ENCODE data around the gene ZNF529. TPM values are rescaled to one million over a fixed set of nuclear protein-coding genes. Genes with fewer than 3 reads are reported as not detected.
A peak's percentile ranks its signal among the peaks of the same experiment; 100 is the strongest.

ZNF529 gene
- total and polyA plus RNA-seq, 2 of the 13 experiments (the other 11 are each of a cell fraction or from before 2014, with no cell fraction given) = 9.3 to 10.6 TPM

GRCh38 chr19:36573020-36573894, at the start of gene ZNF529 (continued):
- TF ChIP-seq, protein P1, sequence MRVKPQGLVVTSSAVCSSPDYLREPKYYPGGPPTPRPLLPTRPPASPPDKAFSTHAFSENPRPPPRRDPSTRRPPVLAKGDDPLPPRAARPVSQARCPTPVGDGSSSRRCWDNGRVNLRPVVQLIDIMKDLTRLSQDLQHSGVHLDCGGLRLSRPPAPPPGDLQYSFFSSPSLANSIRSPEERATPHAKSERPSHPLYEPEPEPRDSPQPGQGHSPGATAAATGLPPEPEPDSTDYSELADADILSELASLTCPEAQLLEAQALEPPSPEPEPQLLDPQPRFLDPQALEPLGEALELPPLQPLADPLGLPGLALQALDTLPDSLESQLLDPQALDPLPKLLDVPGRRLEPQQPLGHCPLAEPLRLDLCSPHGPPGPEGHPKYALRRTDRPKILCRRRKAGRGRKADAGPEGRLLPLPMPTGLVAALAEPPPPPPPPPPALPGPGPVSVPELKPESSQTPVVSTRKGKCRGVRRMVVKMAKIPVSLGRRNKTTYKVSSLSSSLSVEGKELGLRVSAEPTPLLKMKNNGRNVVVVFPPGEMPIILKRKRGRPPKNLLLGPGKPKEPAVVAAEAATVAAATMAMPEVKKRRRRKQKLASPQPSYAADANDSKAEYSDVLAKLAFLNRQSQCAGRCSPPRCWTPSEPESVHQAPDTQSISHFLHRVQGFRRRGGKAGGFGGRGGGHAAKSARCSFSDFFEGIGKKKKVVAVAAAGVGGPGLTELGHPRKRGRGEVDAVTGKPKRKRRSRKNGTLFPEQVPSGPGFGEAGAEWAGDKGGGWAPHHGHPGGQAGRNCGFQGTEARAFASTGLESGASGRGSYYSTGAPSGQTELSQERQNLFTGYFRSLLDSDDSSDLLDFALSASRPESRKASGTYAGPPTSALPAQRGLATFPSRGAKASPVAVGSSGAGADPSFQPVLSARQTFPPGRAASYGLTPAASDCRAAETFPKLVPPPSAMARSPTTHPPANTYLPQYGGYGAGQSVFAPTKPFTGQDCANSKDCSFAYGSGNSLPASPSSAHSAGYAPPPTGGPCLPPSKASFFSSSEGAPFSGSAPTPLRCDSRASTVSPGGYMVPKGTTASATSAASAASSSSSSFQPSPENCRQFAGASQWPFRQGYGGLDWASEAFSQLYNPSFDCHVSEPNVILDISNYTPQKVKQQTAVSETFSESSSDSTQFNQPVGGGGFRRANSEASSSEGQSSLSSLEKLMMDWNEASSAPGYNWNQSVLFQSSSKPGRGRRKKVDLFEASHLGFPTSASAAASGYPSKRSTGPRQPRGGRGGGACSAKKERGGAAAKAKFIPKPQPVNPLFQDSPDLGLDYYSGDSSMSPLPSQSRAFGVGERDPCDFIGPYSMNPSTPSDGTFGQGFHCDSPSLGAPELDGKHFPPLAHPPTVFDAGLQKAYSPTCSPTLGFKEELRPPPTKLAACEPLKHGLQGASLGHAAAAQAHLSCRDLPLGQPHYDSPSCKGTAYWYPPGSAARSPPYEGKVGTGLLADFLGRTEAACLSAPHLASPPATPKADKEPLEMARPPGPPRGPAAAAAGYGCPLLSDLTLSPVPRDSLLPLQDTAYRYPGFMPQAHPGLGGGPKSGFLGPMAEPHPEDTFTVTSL (CRISPR knock-in tag; IDR thresholded peaks at IDR 0.05; ENCODE audit: borderline replicate concordance) = no peak
- no peak for TF ChIP-seq ATRX (CRISPR knock-in tag; IDR thresholded peaks at IDR 0.05; ENCODE audit: borderline replicate concordance)
- TF ChIP-seq SALL1 (CRISPR knock-in tag; IDR thresholded peaks at IDR 0.05) = peak; percentile 87
- peak; percentile 95; the same call in 1 of the 2 replicates for TF ChIP-seq MXD1 (CRISPR knock-in tag; IDR thresholded peaks at IDR 0.05)
- no peak for TF ChIP-seq ZNF292 (CRISPR knock-in tag; IDR thresholded peaks at IDR 0.05; ENCODE audit: borderline replicate concordance, low read depth)
- peak; percentile 95 for TF ChIP-seq ZNF574 (CRISPR knock-in tag; IDR thresholded peaks at IDR 0.05)
- no peak for TF ChIP-seq ZNF841 (CRISPR knock-in tag; IDR thresholded peaks at IDR 0.05; ENCODE audit: borderline replicate concordance)
- TF ChIP-seq TRIM22 (IDR thresholded peaks at IDR 0.05) = no peak
- peak; percentile 50; the same call in 1 of the 2 replicates for TF ChIP-seq SRY (CRISPR knock-in tag; IDR thresholded peaks at IDR 0.05)
- no peak for TF ChIP-seq ZNF557 (CRISPR knock-in tag; IDR thresholded peaks at IDR 0.05)
- TF ChIP-seq GZF1 (CRISPR knock-in tag; IDR thresholded peaks at IDR 0.05) = peak; percentile 75; the same call in 1 of the 2 replicates
- peak; percentile 66; the same call in 1 of the 2 replicates for TF ChIP-seq AKAP8 (CRISPR knock-in tag; IDR thresholded peaks at IDR 0.05)
- peak; percentile 61 for TF ChIP-seq ESRRA (CRISPR knock-in tag; IDR thresholded peaks at IDR 0.05; ENCODE audit: low read depth)
- TF ChIP-seq ZSCAN22 (CRISPR knock-in tag; IDR thresholded peaks at IDR 0.05) = no peak
- TF ChIP-seq ZNF562 (CRISPR knock-in tag; IDR thresholded peaks at IDR 0.05; ENCODE audit: borderline replicate concordance) = no peak
- TF ChIP-seq, protein P2, sequence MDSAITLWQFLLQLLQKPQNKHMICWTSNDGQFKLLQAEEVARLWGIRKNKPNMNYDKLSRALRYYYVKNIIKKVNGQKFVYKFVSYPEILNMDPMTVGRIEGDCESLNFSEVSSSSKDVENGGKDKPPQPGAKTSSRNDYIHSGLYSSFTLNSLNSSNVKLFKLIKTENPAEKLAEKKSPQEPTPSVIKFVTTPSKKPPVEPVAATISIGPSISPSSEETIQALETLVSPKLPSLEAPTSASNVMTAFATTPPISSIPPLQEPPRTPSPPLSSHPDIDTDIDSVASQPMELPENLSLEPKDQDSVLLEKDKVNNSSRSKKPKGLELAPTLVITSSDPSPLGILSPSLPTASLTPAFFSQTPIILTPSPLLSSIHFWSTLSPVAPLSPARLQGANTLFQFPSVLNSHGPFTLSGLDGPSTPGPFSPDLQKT (CRISPR knock-in tag; IDR thresholded peaks at IDR 0.05; ENCODE audit: borderline replicate concordance) = no peak
- TF ChIP-seq ZNF737 (CRISPR knock-in tag; IDR thresholded peaks at IDR 0.05; ENCODE audit: borderline replicate concordance) = peak; percentile 98

Data from HepG2 (cell line).